ENCODE data around the gene FCSK. TPM values are rescaled to one million over a fixed set of nuclear protein-coding genes. Genes with fewer than 3 reads are reported as not detected.
A peak's percentile ranks its signal among the peaks of the same experiment; 100 is the strongest.

Gene FCSK
- total and polyA plus RNA-seq, 2 of the 13 experiments (the other 11 are each of a cell fraction or from before 2014, with no cell fraction given), result 9.1 to 19.2 TPM

DNA sequence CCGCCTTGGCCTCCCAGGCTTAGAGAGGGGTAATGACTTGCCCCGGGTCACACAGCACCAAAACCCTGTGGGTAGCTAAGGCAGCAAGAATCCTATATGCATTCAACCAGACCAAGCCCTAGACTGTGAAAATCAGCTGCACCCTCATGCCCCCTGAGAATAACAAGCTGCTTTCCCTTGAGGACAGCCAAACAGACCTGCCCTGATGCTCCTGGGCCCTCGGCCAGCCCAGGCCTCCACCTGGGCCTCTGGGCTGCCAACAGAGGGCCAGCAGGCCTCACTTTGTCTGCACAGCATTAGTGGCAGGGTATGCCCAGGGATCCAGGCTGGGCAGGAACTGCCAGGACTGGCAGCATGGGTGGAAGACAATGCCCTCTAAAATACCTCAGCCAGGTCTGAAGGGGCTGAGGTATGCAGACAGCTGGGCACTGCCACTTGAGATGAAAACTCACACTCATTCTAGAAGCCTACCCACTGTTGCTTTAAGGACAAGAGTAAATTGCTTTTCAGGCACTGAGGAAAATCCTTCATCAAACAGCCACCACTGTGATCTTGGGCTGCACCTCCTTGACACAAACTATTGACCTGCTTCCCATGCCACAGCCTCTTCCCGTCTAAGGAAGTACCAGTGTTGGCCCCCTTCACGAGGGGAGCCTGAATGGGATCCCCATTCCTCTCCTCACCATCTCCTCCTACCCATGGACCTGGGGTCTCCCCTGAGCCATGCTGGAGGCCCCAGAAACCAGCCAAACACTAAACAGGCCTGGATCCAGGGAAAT, 24.3 kb upstream of the FCSK start (continued):
- TF ChIP-seq MAZ (IDR thresholded peaks at IDR 0.05; ENCODE audit: borderline replicate concordance, low read depth, low read length) (no peak), MAZ (CRISPR knock-in tag; IDR thresholded peaks at IDR 0.05; ENCODE audit: low read depth) (0 out of 2 replicates have a peak, but pooled peaks have one; percentile 39), ZFX (CRISPR knock-in tag; IDR thresholded peaks at IDR 0.05; ENCODE audit: low read depth) (peak; percentile 19; the same call in 1 of the 2 replicates), ZNF788 (CRISPR knock-in tag; IDR thresholded peaks at IDR 0.05; ENCODE audit: borderline replicate concordance) (0 out of 2 replicates have a peak, but pooled peaks have one; percentile 45), ZNF18 (CRISPR knock-in tag; IDR thresholded peaks at IDR 0.05; ENCODE audit: insufficient replicate concordance) (no peak), TBX2 (CRISPR knock-in tag; IDR thresholded peaks at IDR 0.05; ENCODE audit: borderline replicate concordance) (0 out of 2 replicates have a peak, but pooled peaks have one; percentile 26), NFE2L2 (IDR thresholded peaks at IDR 0.05; ENCODE audit: low read length) (no peak), ZNF446 (CRISPR knock-in tag; IDR thresholded peaks at IDR 0.05) (no peak), PITX1 (CRISPR knock-in tag; IDR thresholded peaks at IDR 0.05) (0 out of 2 replicates have a peak, but pooled peaks have one; percentile 10), ZNF572 (CRISPR knock-in tag; IDR thresholded peaks at IDR 0.05) (no peak; the same call in 1 of the 2 replicates), ZNF234 (CRISPR knock-in tag; conservative IDR thresholded peaks at IDR 0.05) (no peak), REPIN1 (CRISPR knock-in tag; IDR thresholded peaks at IDR 0.05; ENCODE audit: borderline replicate concordance, low read depth) (no peak), ZNF292 (CRISPR knock-in tag; IDR thresholded peaks at IDR 0.05; ENCODE audit: borderline replicate concordance, low read depth) (no peak), ZNF747 (CRISPR knock-in tag; IDR thresholded peaks at IDR 0.05; ENCODE audit: borderline replicate concordance) (0 out of 2 replicates have a peak, but pooled peaks have one; percentile 33), FOXO1 (CRISPR knock-in tag; IDR thresholded peaks at IDR 0.05) (no peak), ZNF253 (CRISPR knock-in tag; IDR thresholded peaks at IDR 0.05; ENCODE audit: borderline replicate concordance) (no peak), ZBTB25 (CRISPR knock-in tag; IDR thresholded peaks at IDR 0.05) (no peak), CHD4 (IDR thresholded peaks at IDR 0.05; ENCODE audit: borderline replicate concordance, low read length) (no peak), KDM5B (CRISPR knock-in tag; IDR thresholded peaks at IDR 0.05; ENCODE audit: borderline replicate concordance) (no peak; the same call in 1 of the 2 replicates), RFXAP (CRISPR knock-in tag; IDR thresholded peaks at IDR 0.05; ENCODE audit: borderline replicate concordance) (no peak)
- TF ChIP-seq, protein P1, sequence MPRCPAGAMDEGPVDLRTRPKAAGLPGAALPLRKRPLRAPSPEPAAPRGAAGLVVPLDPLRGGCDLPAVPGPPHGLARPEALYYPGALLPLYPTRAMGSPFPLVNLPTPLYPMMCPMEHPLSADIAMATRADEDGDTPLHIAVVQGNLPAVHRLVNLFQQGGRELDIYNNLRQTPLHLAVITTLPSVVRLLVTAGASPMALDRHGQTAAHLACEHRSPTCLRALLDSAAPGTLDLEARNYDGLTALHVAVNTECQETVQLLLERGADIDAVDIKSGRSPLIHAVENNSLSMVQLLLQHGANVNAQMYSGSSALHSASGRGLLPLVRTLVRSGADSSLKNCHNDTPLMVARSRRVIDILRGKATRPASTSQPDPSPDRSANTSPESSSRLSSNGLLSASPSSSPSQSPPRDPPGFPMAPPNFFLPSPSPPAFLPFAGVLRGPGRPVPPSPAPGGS (CRISPR knock-in tag; IDR thresholded peaks at IDR 0.05), result no peak

Data from HepG2 (cell line).